Measurements from ENCODE around the gene ZG16.
"Not testable (repeated sequence)": the region's sequence is repeated elsewhere in the genome, so short reads cannot be mapped to it uniquely, and the experiment has no call there.

The ZG16 gene

GRCh38 chr16:29757950-29758466, 20.0 kb upstream of the ZG16 start:
- Histone ChIP-seq H3K9me2 (replicated peaks; ENCODE audit: insufficient read depth, low read length) (no peaks in the 10 kb centered on the region), H3K4me1 (ENCODE audit: low read length) (peaks cover 6% of the 10 kb centered on the region), H3K27me3 (replicated peaks; ENCODE audit: insufficient read depth, low read length) (no peaks in the 10 kb centered on the region), H3K27ac (ENCODE audit: low read length) (no peak overlapping the region), H3F3A (ENCODE audit: insufficient read depth, low read length) (0 out of 2 replicates have a peak, but pooled peaks cover 9% of the 10 kb centered on the region), H3K9ac (ENCODE audit: low read length) (no peak overlapping the region), H3K79me2 (ENCODE audit: low read length) (no peaks in the 10 kb centered on the region), H4K20me1 (ENCODE audit: insufficient read depth, low read length) (no peaks in the 10 kb centered on the region), H3K36me3 (replicated peaks; ENCODE audit: insufficient read depth, low read length) (no peaks in the 10 kb centered on the region), H2AFZ (ENCODE audit: low read length) (no peak overlapping the region), H3K9me3 (replicated peaks; ENCODE audit: insufficient read depth, low read length) (no peaks in the 10 kb centered on the region), H3K4me3 (ENCODE audit: low read length) (no peak overlapping the region), H3K4me2 (ENCODE audit: low read depth, low read length) (no peak overlapping the region)
- TF ChIP-seq EZH2 (optimal IDR thresholded peaks at IDR 0.05; ENCODE audit: low read depth, low read length) (no peak), CTCF (IDR thresholded peaks at IDR 0.05; ENCODE audit: low read length) (no peak), EZH2phosphoT487 (IDR thresholded peaks at IDR 0.05; ENCODE audit: low read length) (no peak)
- DNase-seq = no peak

- Histone ChIP-seq H4K20me1 (ENCODE audit: insufficient read depth, low read length) (no peaks in the 10 kb centered on the region), H3K79me2 (ENCODE audit: low read length) (no peaks in the 10 kb centered on the region), H3F3A (ENCODE audit: insufficient read depth, low read length) (no peaks in the 10 kb centered on the region), H2AFZ (ENCODE audit: low read length) (no peak overlapping the region), H3K4me1 (ENCODE audit: low read length) (no peaks in the 10 kb centered on the region), H3K4me2 (ENCODE audit: low read depth, low read length) (no peak overlapping the region), H3K9me3 (replicated peaks; ENCODE audit: insufficient read depth, low read length) (no peaks in the 10 kb centered on the region), H3K9ac (ENCODE audit: low read length) (no peak overlapping the region), H3K36me3 (replicated peaks; ENCODE audit: insufficient read depth, low read length) (no peaks in the 10 kb centered on the region), H3K9me2 (replicated peaks; ENCODE audit: insufficient read depth, low read length) (no peaks in the 10 kb centered on the region), H3K4me3 (ENCODE audit: low read length) (no peak overlapping the region), H3K27me3 (replicated peaks; ENCODE audit: insufficient read depth, low read length) (no peaks in the 10 kb centered on the region), H3K27ac (ENCODE audit: low read length) (no peak overlapping the region)
- DNase-seq = no peak
- TF ChIP-seq EZH2phosphoT487 (IDR thresholded peaks at IDR 0.05; ENCODE audit: low read length) (no peak), EZH2 (optimal IDR thresholded peaks at IDR 0.05; ENCODE audit: low read depth, low read length) (no peak), CTCF (IDR thresholded peaks at IDR 0.05; ENCODE audit: low read length) (no peak)
Measured at GRCh38 chr16:29760567-29761279, 17.3 kb upstream of the ZG16 start.

- H3F3A ChIP-seq (ENCODE audit: insufficient read depth, low read length); H3K27ac ChIP-seq (ENCODE audit: low read length); H3K9me2 ChIP-seq (replicated peaks; ENCODE audit: insufficient read depth, low read length); H3K27me3 ChIP-seq (replicated peaks; ENCODE audit: insufficient read depth, low read length); H2AFZ ChIP-seq (ENCODE audit: low read length); H3K9ac ChIP-seq (ENCODE audit: low read length); DNase-seq; H4K20me1 ChIP-seq (ENCODE audit: insufficient read depth, low read length); H3K4me2 ChIP-seq (ENCODE audit: low read depth, low read length); H3K4me1 ChIP-seq (ENCODE audit: low read length); H3K4me3 ChIP-seq (ENCODE audit: low read length); H3K36me3 ChIP-seq (replicated peaks; ENCODE audit: insufficient read depth, low read length); H3K79me2 ChIP-seq (ENCODE audit: low read length); H3K9me3 ChIP-seq (replicated peaks; ENCODE audit: insufficient read depth, low read length): not testable (repeated sequence)
Measured at GRCh38 chr16:29761280-29761651, 16.8 kb upstream of the ZG16 start.

GRCh38 chr16:29761882-29762281, 16.2 kb upstream of the ZG16 start:
- DNase-seq = no peak
- H3K9me3 ChIP-seq (replicated peaks; ENCODE audit: insufficient read depth, low read length) = no peaks in the 10 kb centered on the region
- no peak overlapping the region for H3K4me3 ChIP-seq (ENCODE audit: low read length)
- TF ChIP-seq CTCF (IDR thresholded peaks at IDR 0.05; ENCODE audit: low read length) (no peak), EZH2phosphoT487 (IDR thresholded peaks at IDR 0.05; ENCODE audit: low read length) (no peak), EZH2 (optimal IDR thresholded peaks at IDR 0.05; ENCODE audit: low read depth, low read length) (no peak)
- no peaks in the 10 kb centered on the region for H3K9me2 ChIP-seq (replicated peaks; ENCODE audit: insufficient read depth, low read length)
- H2AFZ ChIP-seq (ENCODE audit: low read length) = no peak overlapping the region
- no peak overlapping the region for H3K4me2 ChIP-seq (ENCODE audit: low read depth, low read length)
- H3K79me2 ChIP-seq (ENCODE audit: low read length) = no peaks in the 10 kb centered on the region
- no peaks in the 10 kb centered on the region for H4K20me1 ChIP-seq (ENCODE audit: insufficient read depth, low read length)
- no peak overlapping the region for H3K27ac ChIP-seq (ENCODE audit: low read length)
- H3K27me3 ChIP-seq (replicated peaks; ENCODE audit: insufficient read depth, low read length) = no peaks in the 10 kb centered on the region
- no peaks in the 10 kb centered on the region for H3F3A ChIP-seq (ENCODE audit: insufficient read depth, low read length)
- H3K9ac ChIP-seq (ENCODE audit: low read length) = no peak overlapping the region
- H3K4me1 ChIP-seq (ENCODE audit: low read length) = no peaks in the 10 kb centered on the region
- H3K36me3 ChIP-seq (replicated peaks; ENCODE audit: insufficient read depth, low read length) = no peaks in the 10 kb centered on the region

Data from MM.1S (cell line).